ES-I3 (cell line): ENCODE data around the gene C12orf60.

ENCODE experiments used
- H3K36me3 ChIP-seq: 2 replicates; pipeline ENCODE4 v1.6.1; 2013; ENCODE audit warnings: mild to moderate bottlenecking, low read length, control low read depth, moderate library complexity; ENCODE audit not compliant: insufficient read depth
- H3K4me1 ChIP-seq: 2 replicates; pipeline ENCODE4 v1.6.1; 2013; ENCODE audit warnings: mild to moderate bottlenecking, control low read depth, low read length; ENCODE audit not compliant: insufficient read depth
- H3K9ac ChIP-seq: 2 replicates; pipeline ENCODE4 v1.6.1; 2013; ENCODE audit warnings: low read depth, mild to moderate bottlenecking, low read length, moderate library complexity
- H3K9me3 ChIP-seq: 2 replicates; pipeline ENCODE4 v1.6.1; 2013; ENCODE audit warnings: mild to moderate bottlenecking, low read length, moderate library complexity; ENCODE audit not compliant: control insufficient read depth, insufficient read depth

The C12orf60 gene

GRCh38 chr12:14836336-14837210, 33.1 kb downstream of the C12orf60 start:
- Histone ChIP-seq H3K9ac (no peak overlapping the region), H3K4me1 (peaks cover 2% of the 10 kb centered on the region; the same call in 1 of the 2 replicates), H3K9me3 (no peaks in the 10 kb centered on the region), H3K36me3 (no peaks in the 10 kb centered on the region)

GRCh38 chr12:14839262-14839661, 35.8 kb downstream of the C12orf60 start:
- H3K36me3 ChIP-seq = no peaks in the 10 kb centered on the region
- peaks cover 4% of the 10 kb centered on the region; the same call in 1 of the 2 replicates for H3K4me1 ChIP-seq
- H3K9ac ChIP-seq = no peak overlapping the region
- H3K9me3 ChIP-seq = no peaks in the 10 kb centered on the region

- Histone ChIP-seq H3K9me3 (no peaks in the 10 kb centered on the region), H3K36me3 (no peaks in the 10 kb centered on the region), H3K4me1 (peaks cover 4% of the 10 kb centered on the region; the same call in 1 of the 2 replicates), H3K9ac (no peak overlapping the region)
Observed at GRCh38 chr12:14840616-14841015, 37.1 kb downstream of the C12orf60 start.

GRCh38 chr12:14841761-14842160, 38.3 kb downstream of the C12orf60 start:
- Histone ChIP-seq H3K4me1 (peaks cover 4% of the 10 kb centered on the region; the same call in 1 of the 2 replicates), H3K9ac (no peak overlapping the region), H3K36me3 (no peaks in the 10 kb centered on the region)

GRCh38 chr12:14842315-14842714, 38.8 kb downstream of the C12orf60 start:
- Histone ChIP-seq H3K9ac (no peak overlapping the region), H3K9me3 (no peaks in the 10 kb centered on the region), H3K36me3 (no peaks in the 10 kb centered on the region), H3K4me1 (peaks cover 4% of the 10 kb centered on the region; the same call in 1 of the 2 replicates)

More at GRCh38 chr12:14841761-14842160, 38.3 kb downstream of the C12orf60 start:
- no peaks in the 10 kb centered on the region for H3K9me3 ChIP-seq

GRCh38 chr12:14843425-14843887, 40.0 kb downstream of the C12orf60 start, which contains the start of gene ART4:
ART4 (minus strand) TSS chr12:14843526; CDS start chr12:14843113, 413 bp downstream.
- Histone ChIP-seq H3K9ac (no peak within 1 kb of the TSS), H3K9me3 (no peaks in the 10 kb centered on the region), H3K4me1 (peaks cover 4% of the 10 kb centered on the region; the same call in 1 of the 2 replicates), H3K36me3 (no peaks in the 10 kb centered on the region)

GRCh38 chr12:14844401-14844800, 40.9 kb downstream of the C12orf60 start:
- Histone ChIP-seq H3K4me1 (peaks cover 4% of the 10 kb centered on the region; the same call in 1 of the 2 replicates), H3K36me3 (no peaks in the 10 kb centered on the region), H3K9ac (no peak overlapping the region), H3K9me3 (no peaks in the 10 kb centered on the region)

- no peaks in the 10 kb centered on the region for H3K9me3 ChIP-seq
- no peaks in the 10 kb centered on the region for H3K36me3 ChIP-seq
- peaks cover 4% of the 10 kb centered on the region; the same call in 1 of the 2 replicates for H3K4me1 ChIP-seq
- H3K9ac ChIP-seq = no peak overlapping the region
Observed at GRCh38 chr12:14845350-14845750, 41.9 kb downstream of the C12orf60 start.

- Histone ChIP-seq H3K9ac (no peak overlapping the region), H3K9me3 (no peaks in the 10 kb centered on the region), H3K4me1 (peaks cover 4% of the 10 kb centered on the region; the same call in 1 of the 2 replicates)
Observed at GRCh38 chr12:14846042-14846587, 42.6 kb downstream of the C12orf60 start.

GRCh38 chr12:14846876-14847580, 43.6 kb downstream of the C12orf60 start:
- no peak overlapping the region for H3K9ac ChIP-seq
- no peaks in the 10 kb centered on the region for H3K4me1 ChIP-seq
- no peaks in the 10 kb centered on the region for H3K9me3 ChIP-seq
- H3K36me3 ChIP-seq = no peaks in the 10 kb centered on the region

More at GRCh38 chr12:14846042-14846587, 42.6 kb downstream of the C12orf60 start:
- no peaks in the 10 kb centered on the region for H3K36me3 ChIP-seq

GRCh38 chr12:14849661-14850060, 46.2 kb downstream of the C12orf60 start:
- Histone ChIP-seq H3K9me3 (no peaks in the 10 kb centered on the region), H3K4me1 (peaks cover 7% of the 10 kb centered on the region), H3K9ac (no peak overlapping the region), H3K36me3 (no peaks in the 10 kb centered on the region)

GRCh38 chr12:14850929-14851663, 47.6 kb downstream of the C12orf60 start:
- Histone ChIP-seq H3K9ac (no peak overlapping the region), H3K36me3 (no peaks in the 10 kb centered on the region), H3K4me1 (peaks cover 7% of the 10 kb centered on the region), H3K9me3 (no peaks in the 10 kb centered on the region)

- H3K4me1 ChIP-seq = peaks cover 7% of the 10 kb centered on the region
- no peak overlapping the region for H3K9ac ChIP-seq
- H3K36me3 ChIP-seq = no peaks in the 10 kb centered on the region
- no peaks in the 10 kb centered on the region for H3K9me3 ChIP-seq
Observed at GRCh38 chr12:14852880-14853279, 49.4 kb downstream of the C12orf60 start.
